ENCODE measurements around the gene CX3CR1.

CX3CR1 gene

DNA sequence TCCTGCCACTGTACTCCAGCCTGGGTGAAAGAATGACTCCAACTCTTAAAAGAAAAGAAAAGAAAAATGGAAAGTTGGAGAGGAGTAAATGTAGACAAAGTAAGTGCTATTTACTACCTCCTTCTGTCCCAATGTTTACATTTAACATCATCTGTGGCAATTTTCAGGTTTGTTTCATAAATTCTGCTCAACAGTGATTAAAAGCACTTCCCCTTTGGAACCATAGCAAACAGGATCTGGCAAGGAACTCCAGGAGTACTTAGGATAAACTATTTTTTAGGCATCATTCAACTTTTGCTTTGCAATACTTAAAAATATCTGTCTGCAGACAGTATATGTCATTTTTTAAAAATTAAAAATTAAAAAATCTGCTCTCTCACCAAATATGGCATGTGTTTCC lies 5.5 kb upstream of the CX3CR1 start:
- TF ChIP-seq EZH2phosphoT487 (IDR thresholded peaks at IDR 0.05; ENCODE audit: borderline replicate concordance, low read length), result no peak
- TF ChIP-seq, protein P1, sequence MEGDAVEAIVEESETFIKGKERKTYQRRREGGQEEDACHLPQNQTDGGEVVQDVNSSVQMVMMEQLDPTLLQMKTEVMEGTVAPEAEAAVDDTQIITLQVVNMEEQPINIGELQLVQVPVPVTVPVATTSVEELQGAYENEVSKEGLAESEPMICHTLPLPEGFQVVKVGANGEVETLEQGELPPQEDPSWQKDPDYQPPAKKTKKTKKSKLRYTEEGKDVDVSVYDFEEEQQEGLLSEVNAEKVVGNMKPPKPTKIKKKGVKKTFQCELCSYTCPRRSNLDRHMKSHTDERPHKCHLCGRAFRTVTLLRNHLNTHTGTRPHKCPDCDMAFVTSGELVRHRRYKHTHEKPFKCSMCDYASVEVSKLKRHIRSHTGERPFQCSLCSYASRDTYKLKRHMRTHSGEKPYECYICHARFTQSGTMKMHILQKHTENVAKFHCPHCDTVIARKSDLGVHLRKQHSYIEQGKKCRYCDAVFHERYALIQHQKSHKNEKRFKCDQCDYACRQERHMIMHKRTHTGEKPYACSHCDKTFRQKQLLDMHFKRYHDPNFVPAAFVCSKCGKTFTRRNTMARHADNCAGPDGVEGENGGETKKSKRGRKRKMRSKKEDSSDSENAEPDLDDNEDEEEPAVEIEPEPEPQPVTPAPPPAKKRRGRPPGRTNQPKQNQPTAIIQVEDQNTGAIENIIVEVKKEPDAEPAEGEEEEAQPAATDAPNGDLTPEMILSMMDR (IDR thresholded peaks at IDR 0.05; ENCODE audit: low read depth, low read length, poor library complexity, severe bottlenecking), result no peak
- 0 out of 2 replicates have a peak, but pooled peaks cover 2% of the 10 kb centered on the region for H3F3A ChIP-seq (ENCODE audit: control insufficient read depth, insufficient read depth)
- H3K27ac ChIP-seq (ENCODE audit: low read depth, low read length), result no peak overlapping the region
- no peaks in the 10 kb centered on the region for H3K27me3 ChIP-seq (ENCODE audit: control insufficient read depth, low read length)
- H3K4me3 ChIP-seq (ENCODE audit: low read length), result no peak overlapping the region
- no peak overlapping the region for H3K4me2 ChIP-seq (ENCODE audit: low read length)
- H3K79me2 ChIP-seq (ENCODE audit: control insufficient read depth, low read length), result no peaks in the 10 kb centered on the region
- no peaks in the 10 kb centered on the region for H3K9me2 ChIP-seq (replicated peaks; ENCODE audit: control insufficient read depth, low read length)
- no peaks in the 10 kb centered on the region for H4K20me1 ChIP-seq (ENCODE audit: control insufficient read depth, insufficient read depth, low read depth, low read length)
- peaks cover 13% of the 10 kb centered on the region for H3K4me1 ChIP-seq (ENCODE audit: control insufficient read depth, low read length)
- H3K9me3 ChIP-seq (ENCODE audit: control insufficient read depth, insufficient read depth, low read length), result no peaks in the 10 kb centered on the region
- H3K36me3 ChIP-seq (ENCODE audit: control insufficient read depth, low read length), result no peaks in the 10 kb centered on the region

DNA sequence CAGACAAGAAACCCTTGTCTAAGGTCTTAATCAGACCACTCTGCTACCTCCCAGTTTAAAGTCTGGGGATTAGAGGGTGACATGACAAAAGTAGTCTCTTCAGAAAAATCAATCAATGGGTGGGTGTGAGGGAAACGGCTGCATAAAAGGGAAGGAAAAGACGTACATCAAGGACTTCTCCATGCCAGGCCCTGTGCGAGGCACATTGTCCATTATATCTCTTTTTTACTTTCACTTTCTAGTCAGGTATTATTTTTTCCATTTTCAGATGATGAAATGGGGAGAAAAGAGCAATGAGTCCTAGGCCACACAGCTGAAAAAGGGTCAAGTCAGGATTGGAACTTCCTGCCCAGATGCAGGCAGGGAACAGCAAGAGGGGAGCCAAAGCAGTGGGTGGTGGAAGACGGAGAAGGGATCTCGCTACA lies 4.6 kb upstream of the CX3CR1 start:
- 0 out of 2 replicates have a peak, but pooled peaks cover 2% of the 10 kb centered on the region for H3F3A ChIP-seq (ENCODE audit: control insufficient read depth, insufficient read depth)
- no peak overlapping the region for H3K4me2 ChIP-seq (ENCODE audit: low read length)
- H3K9me3 ChIP-seq (ENCODE audit: control insufficient read depth, insufficient read depth, low read length), result no peaks in the 10 kb centered on the region
- H3K79me2 ChIP-seq (ENCODE audit: control insufficient read depth, low read length), result no peaks in the 10 kb centered on the region
- TF ChIP-seq, protein P1 (IDR thresholded peaks at IDR 0.05; ENCODE audit: low read depth, low read length, poor library complexity, severe bottlenecking), result no peak
- TF ChIP-seq EZH2phosphoT487 (IDR thresholded peaks at IDR 0.05; ENCODE audit: borderline replicate concordance, low read length), result no peak
- H3K4me3 ChIP-seq (ENCODE audit: low read length), result no peak overlapping the region
- no peaks in the 10 kb centered on the region for H3K27me3 ChIP-seq (ENCODE audit: control insufficient read depth, low read length)
- H3K4me1 ChIP-seq (ENCODE audit: control insufficient read depth, low read length), result peaks cover 19% of the 10 kb centered on the region
- H4K20me1 ChIP-seq (ENCODE audit: control insufficient read depth, insufficient read depth, low read depth, low read length), result no peaks in the 10 kb centered on the region
- no peaks in the 10 kb centered on the region for H3K9me2 ChIP-seq (replicated peaks; ENCODE audit: control insufficient read depth, low read length)
- H3K36me3 ChIP-seq (ENCODE audit: control insufficient read depth, low read length), result no peaks in the 10 kb centered on the region
- no peak overlapping the region for H3K27ac ChIP-seq (ENCODE audit: low read depth, low read length)

DNA sequence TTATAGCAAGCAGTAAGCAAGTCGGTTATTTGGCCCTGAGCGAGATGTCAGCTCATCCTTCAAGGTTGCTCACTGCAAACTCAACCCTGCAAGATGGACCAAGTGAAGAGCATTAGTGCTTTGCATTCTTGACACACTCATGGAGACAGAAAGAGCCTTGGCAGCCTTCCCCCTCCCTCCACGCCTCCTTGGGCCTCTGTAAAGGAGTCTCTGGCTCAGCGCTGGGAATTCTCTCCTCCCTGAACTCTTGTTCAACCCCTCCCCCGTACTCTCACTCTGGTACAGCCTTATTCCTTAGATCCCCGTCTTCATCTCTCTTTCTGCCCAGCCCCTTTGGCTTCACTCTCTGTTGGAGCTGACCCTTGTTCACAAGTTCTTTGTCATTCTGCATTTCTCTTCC lies 2.2 kb upstream of the CX3CR1 start:
- H3K9me2 ChIP-seq (replicated peaks; ENCODE audit: control insufficient read depth, low read length), result no peaks in the 10 kb centered on the region
- 0 out of 2 replicates have a peak, but pooled peaks cover 2% of the 10 kb centered on the region for H3F3A ChIP-seq (ENCODE audit: control insufficient read depth, insufficient read depth)
- no peaks in the 10 kb centered on the region for H3K79me2 ChIP-seq (ENCODE audit: control insufficient read depth, low read length)
- no peak overlapping the region for H3K4me3 ChIP-seq (ENCODE audit: low read length)
- H3K27me3 ChIP-seq (ENCODE audit: control insufficient read depth, low read length), result no peaks in the 10 kb centered on the region
- no peak for TF ChIP-seq EZH2phosphoT487 (IDR thresholded peaks at IDR 0.05; ENCODE audit: borderline replicate concordance, low read length)
- TF ChIP-seq, protein P1 (IDR thresholded peaks at IDR 0.05; ENCODE audit: low read depth, low read length, poor library complexity, severe bottlenecking), result no peak
- no peak overlapping the region for H3K4me2 ChIP-seq (ENCODE audit: low read length)
- H3K4me1 ChIP-seq (ENCODE audit: control insufficient read depth, low read length), result peaks cover 10% of the 10 kb centered on the region; the same call in 1 of the 2 replicates
- H3K9me3 ChIP-seq (ENCODE audit: control insufficient read depth, insufficient read depth, low read length), result no peaks in the 10 kb centered on the region
- H3K36me3 ChIP-seq (ENCODE audit: control insufficient read depth, low read length), result no peaks in the 10 kb centered on the region
- no peak overlapping the region for H3K27ac ChIP-seq (ENCODE audit: low read depth, low read length)
- no peaks in the 10 kb centered on the region for H4K20me1 ChIP-seq (ENCODE audit: control insufficient read depth, insufficient read depth, low read depth, low read length)
